ENCODE measurements around the gene LYRM1.

DNA sequence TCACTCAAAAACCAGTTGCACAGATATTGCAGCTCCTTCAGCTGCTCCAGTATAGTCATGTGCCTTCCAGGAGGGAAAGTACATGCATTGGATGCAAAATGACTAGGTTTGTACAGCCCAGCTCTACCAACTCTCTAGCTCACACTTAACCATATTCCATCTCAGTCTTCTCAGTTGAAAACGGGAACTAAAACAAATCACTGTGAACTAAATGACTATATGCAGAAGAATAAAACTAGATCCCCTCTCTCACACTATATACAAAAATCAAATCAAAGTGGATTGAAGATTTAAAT, 25.3 kb upstream of the LYRM1 start:
- TF ChIP-seq, protein P1, sequence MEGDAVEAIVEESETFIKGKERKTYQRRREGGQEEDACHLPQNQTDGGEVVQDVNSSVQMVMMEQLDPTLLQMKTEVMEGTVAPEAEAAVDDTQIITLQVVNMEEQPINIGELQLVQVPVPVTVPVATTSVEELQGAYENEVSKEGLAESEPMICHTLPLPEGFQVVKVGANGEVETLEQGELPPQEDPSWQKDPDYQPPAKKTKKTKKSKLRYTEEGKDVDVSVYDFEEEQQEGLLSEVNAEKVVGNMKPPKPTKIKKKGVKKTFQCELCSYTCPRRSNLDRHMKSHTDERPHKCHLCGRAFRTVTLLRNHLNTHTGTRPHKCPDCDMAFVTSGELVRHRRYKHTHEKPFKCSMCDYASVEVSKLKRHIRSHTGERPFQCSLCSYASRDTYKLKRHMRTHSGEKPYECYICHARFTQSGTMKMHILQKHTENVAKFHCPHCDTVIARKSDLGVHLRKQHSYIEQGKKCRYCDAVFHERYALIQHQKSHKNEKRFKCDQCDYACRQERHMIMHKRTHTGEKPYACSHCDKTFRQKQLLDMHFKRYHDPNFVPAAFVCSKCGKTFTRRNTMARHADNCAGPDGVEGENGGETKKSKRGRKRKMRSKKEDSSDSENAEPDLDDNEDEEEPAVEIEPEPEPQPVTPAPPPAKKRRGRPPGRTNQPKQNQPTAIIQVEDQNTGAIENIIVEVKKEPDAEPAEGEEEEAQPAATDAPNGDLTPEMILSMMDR (IDR thresholded peaks at IDR 0.05), result no peak
- no peak for TF ChIP-seq POLR2A (IDR thresholded peaks at IDR 0.05)

Data from testis (tissue), 2 donors.